B cell (primary cell): ENCODE measurements around the gene SETBP1. TPM values are rescaled to one million over a fixed set of nuclear protein-coding genes. Genes with fewer than 3 reads are reported as not detected.

Source experiments
- ATAC-seq: fragments of 200-7000 bp; cut with Tn5 transposase; one replicate; pipeline ENCODE4 v1.10.0; 2021; ENCODE audit warnings: low read depth, mild to moderate bottlenecking, moderate number of reproducible peaks, moderate library complexity
- CTCF ChIA-PET: fragments of 350-600 bp; sonication (Branson Sonifier 250); formaldehyde crosslinking; loops from one replicate; lab custom pipeline; 2021; ENCODE audit warnings: antibody characterized with exemption, inconsistent platforms; lab: Charles Lee
- POLR2A ChIA-PET: fragments of 350-600 bp; sonication (Branson Sonifier 250); formaldehyde crosslinking; loops from one replicate; lab custom pipeline; 2021; ENCODE audit warnings: antibody characterized with exemption; lab: Charles Lee
- DNase-seq: peaks from one replicate; pipeline ENCODE4 v3.0.0; 2013
- H2AFZ ChIP-seq: 2 replicates; pipeline ENCODE4 v1.6.1; 2012; ENCODE audit warnings: mild to moderate bottlenecking, low read depth, low read length; ENCODE audit not compliant: insufficient read depth, poor library complexity, severe bottlenecking
- H3K27ac ChIP-seq, 2 donors: 1 replicate in 1 of 2; 2 replicates in 1 of 2; pipeline ENCODE4 v1.5.1; 2012 to 2013; ENCODE audit warnings: low read length in 2 of 2, mild to moderate bottlenecking in 2 of 2, moderate library complexity in 1 of 2
- H3K27me3 ChIP-seq, 4 experiments: fragments of 200-600 bp in 1 of 4; sonication (generic) in 1 of 4; replicated peaks in 1 of 4; 1 replicate in 2 of 4; 2 replicates in 2 of 4; pipeline versions ENCODE4 v1.6.1 to v1.7.0; 2013 to 2016; ENCODE audit warnings: low read length in 3 of 4, mild to moderate bottlenecking in 2 of 4, mixed read lengths in 1 of 4, moderate library complexity in 1 of 4; ENCODE audit not compliant: insufficient read depth in 4 of 4, control insufficient read depth in 3 of 4; ENCODE audit errors: control extremely low read depth in 1 of 4
- H3K36me3 ChIP-seq, 2 experiments: replicated peaks in 1 of 2; 1 replicate in 1 of 2; 2 replicates in 1 of 2; pipeline versions ENCODE4 v1.6.1 to v1.7.1; 2013; ENCODE audit warnings: low read length in 1 of 2; ENCODE audit not compliant: insufficient read depth in 2 of 2, control insufficient read depth in 1 of 2; ENCODE audit errors: control extremely low read depth in 1 of 2, extremely low read depth in 1 of 2
- H3K4me1 ChIP-seq, 2 donors: fragments of 200-600 bp in 1 of 2; sonication (generic) in 1 of 2; 1 replicate in 1 of 2; 2 replicates in 1 of 2; pipeline versions ENCODE4 v1.5.1 to v1.6.1; 2013 to 2017; ENCODE audit warnings: low read length in 2 of 2; ENCODE audit not compliant: control insufficient read depth in 2 of 2, insufficient read depth in 2 of 2
- H3K4me2 ChIP-seq: replicated peaks from 2 replicates; pipeline ENCODE3; 2012; ENCODE audit warnings: mild to moderate bottlenecking, low read depth, low read length; ENCODE audit not compliant: poor library complexity, severe bottlenecking
- H3K4me3 ChIP-seq, 5 experiments: fragments of 200-600 bp in 1 of 5; sonication (generic) in 1 of 5; 1 replicate in 3 of 5; 2 replicates in 2 of 5; pipeline versions ENCODE4 v1.5.1 to v1.7.0; 2011 to 2016; ENCODE audit warnings: low read length in 4 of 5, mild to moderate bottlenecking in 4 of 5, low read depth in 2 of 5, control low read depth in 1 of 5, moderate library complexity in 1 of 5; ENCODE audit not compliant: insufficient read depth in 1 of 5; ENCODE audit errors: control extremely low read depth in 1 of 5, extremely low read depth in 1 of 5
- H3K79me2 ChIP-seq: fragments of 200-600 bp; sonication (generic); one replicate; pipeline ENCODE4 v1.6.0; 2016; ENCODE audit warnings: low read length; ENCODE audit not compliant: control insufficient read depth, insufficient read depth
- H3K9ac ChIP-seq: fragments of 200-600 bp; sonication (generic); 2 replicates; pipeline ENCODE4 v1.6.1; 2017; ENCODE audit warnings: mild to moderate bottlenecking, low read length, moderate library complexity
- H3K9me3 ChIP-seq, 3 donors: one replicate each; pipeline versions ENCODE4 v1.6.1 to v1.7.1; 2013; ENCODE audit warnings: low read length in 2 of 3; ENCODE audit not compliant: control insufficient read depth in 2 of 3, insufficient read depth in 1 of 3; ENCODE audit errors: control extremely low read depth in 1 of 3
- H4K20me1 ChIP-seq: 2 replicates; pipeline ENCODE4 v1.6.0; 2012; ENCODE audit warnings: mild to moderate bottlenecking, low read length; ENCODE audit not compliant: insufficient read depth, control insufficient read depth, poor library complexity, severe bottlenecking
- H3K27ac Mint-ChIP-seq: one replicate; pipeline ENCODE4 v1.8.0; 2021; ENCODE audit warnings: mixed read lengths
- H3K27me3 Mint-ChIP-seq: one replicate; pipeline ENCODE4 v1.8.0; 2021; ENCODE audit warnings: mixed read lengths
- H3K4me1 Mint-ChIP-seq: one replicate; pipeline ENCODE4 v1.8.0; 2021; ENCODE audit warnings: mixed read lengths
- H3K4me3 Mint-ChIP-seq: one replicate; pipeline ENCODE4 v1.8.0; 2021; ENCODE audit warnings: mixed read lengths
- H3K9me3 Mint-ChIP-seq: one replicate; pipeline ENCODE4 v1.8.0; 2022; ENCODE audit warnings: mixed read lengths; ENCODE audit not compliant: insufficient read depth
- EZH2 ChIP-seq: IDR thresholded peaks from 2 replicates; pipeline ENCODE4 v1.6.1; 2012; ENCODE audit warnings: borderline replicate concordance, low read depth, mild to moderate bottlenecking, moderate library complexity, low read length; ENCODE audit not compliant: insufficient read depth, poor library complexity, severe bottlenecking
- WGBS: methylation state at CpG from one replicate; pipeline ENCODE4 v1.1.5; 2013; ENCODE audit warnings: missing lambda C conversion rate; ENCODE audit not compliant: insufficient coverage; 5-methylcytosine and 5-hydroxymethylcytosine counted together
- intact Hi-C: fragments of 100-400 bp; cut with micrococcal nuclease; formaldehyde crosslinking; loops from one replicate; pipeline ENCODE4 v1.10.0; 2022
- polyA plus RNA-seq: library from polyadenylated mRNA; depleted of rRNA; stranded (reverse); fragments of >200 nt; gene quantifications from 2 replicates; pipeline ENCODE4 v1.2.3, GENCODE V29; 2012
- total RNA-seq, 2 donors: library from RNA; stranded (reverse); fragments of 120-200 nt in 1 of 2; gene quantifications; 1 replicate in 1 of 2; 2 replicates in 1 of 2; pipeline versions ENCODE4 v1.2.3 to v1.2.4, GENCODE V29; 2013 to 2022
- TF ChIP-seq, protein P1 (sequence below): fragments of 200-600 bp; IDR thresholded peaks from one replicate; pipeline ENCODE4 v1.8.0; 2022; ENCODE audit warnings: antibody characterized with exemption, mild to moderate bottlenecking

The SETBP1 gene
- total and polyA plus RNA-seq, 2 donors (not counting 1 experiment from before 2014, with no cell fraction given): 15.1 to 129 TPM

GRCh38 chr18:45085916-45086624 lies 405.4 kb downstream of the SETBP1 start:
- ATAC-seq (no peak), DNase-seq (no peak)
- no peak overlapping the region for H3K4me3 ChIP-seq
- Mint-ChIP-seq H3K27me3 (no peaks in the 10 kb centered on the region), H3K4me3 (no peak overlapping the region), H3K9me3 (peaks cover 2% of the 10 kb centered on the region), H3K4me1 (peaks cover 3% of the 10 kb centered on the region), H3K27ac (no peak overlapping the region)
- no peak overlapping the region for H3K27ac ChIP-seq
- POLR2A ChIA-PET: no interaction called here
- intact Hi-C loops: no loop called here
- no peaks in the 10 kb centered on the region for H3K36me3 ChIP-seq
- no peaks in the 10 kb centered on the region for H4K20me1 ChIP-seq
- 86% methylated on average over 3 of the region's 5 CpGs for WGBS
- no peaks in the 10 kb centered on the region for H3K79me2 ChIP-seq
- CTCF ChIA-PET: interaction anchor here (2.3 kb wide), 1 partner anchor 127 kb away, joined by 14 read pairs; no protein-coding TSS in a partner anchor
- H3K9ac ChIP-seq: no peak overlapping the region
- H2AFZ ChIP-seq: no peak overlapping the region
- H3K4me2 ChIP-seq: no peak overlapping the region
- peaks cover 5 to 13% of the 10 kb centered on the region in 2 donors for H3K4me1 ChIP-seq
- H3K9me3 ChIP-seq: peaks cover 5 to 18% (median 14%) of the 10 kb centered on the region in 3 donors
- TF ChIP-seq, protein P1, sequence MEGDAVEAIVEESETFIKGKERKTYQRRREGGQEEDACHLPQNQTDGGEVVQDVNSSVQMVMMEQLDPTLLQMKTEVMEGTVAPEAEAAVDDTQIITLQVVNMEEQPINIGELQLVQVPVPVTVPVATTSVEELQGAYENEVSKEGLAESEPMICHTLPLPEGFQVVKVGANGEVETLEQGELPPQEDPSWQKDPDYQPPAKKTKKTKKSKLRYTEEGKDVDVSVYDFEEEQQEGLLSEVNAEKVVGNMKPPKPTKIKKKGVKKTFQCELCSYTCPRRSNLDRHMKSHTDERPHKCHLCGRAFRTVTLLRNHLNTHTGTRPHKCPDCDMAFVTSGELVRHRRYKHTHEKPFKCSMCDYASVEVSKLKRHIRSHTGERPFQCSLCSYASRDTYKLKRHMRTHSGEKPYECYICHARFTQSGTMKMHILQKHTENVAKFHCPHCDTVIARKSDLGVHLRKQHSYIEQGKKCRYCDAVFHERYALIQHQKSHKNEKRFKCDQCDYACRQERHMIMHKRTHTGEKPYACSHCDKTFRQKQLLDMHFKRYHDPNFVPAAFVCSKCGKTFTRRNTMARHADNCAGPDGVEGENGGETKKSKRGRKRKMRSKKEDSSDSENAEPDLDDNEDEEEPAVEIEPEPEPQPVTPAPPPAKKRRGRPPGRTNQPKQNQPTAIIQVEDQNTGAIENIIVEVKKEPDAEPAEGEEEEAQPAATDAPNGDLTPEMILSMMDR: no peak
- no peak for TF ChIP-seq EZH2
- no peaks in the 10 kb centered on the region for H3K27me3 ChIP-seq

- H3K4me1 Mint-ChIP-seq: peaks cover 3% of the 10 kb centered on the region
- H3K4me3 Mint-ChIP-seq: no peak overlapping the region
- no CpG with 5 or more reads among the region's 3 CpGs for WGBS
- Histone ChIP-seq H3K4me3 (no peak overlapping the region), H3K9ac (no peak overlapping the region), H3K27me3 (no peaks in the 10 kb centered on the region), H3K9me3 (peaks cover 2 to 14% (median 8%) of the 10 kb centered on the region in 3 donors), H3K27ac (no peak overlapping the region), H3K36me3 (no peaks in the 10 kb centered on the region), H3K4me1 (peaks cover 1 to 8% of the 10 kb centered on the region in 2 donors), H4K20me1 (no peaks in the 10 kb centered on the region), H2AFZ (no peak overlapping the region), H3K79me2 (no peaks in the 10 kb centered on the region), H3K4me2 (no peak overlapping the region)
- intact Hi-C loops: no loop called here
- DNase-seq (no peak), ATAC-seq (no peak)
- no peak overlapping the region for H3K27ac Mint-ChIP-seq
- no peaks in the 10 kb centered on the region for H3K27me3 Mint-ChIP-seq
- H3K9me3 Mint-ChIP-seq: no peaks in the 10 kb centered on the region
- CTCF ChIA-PET: interaction anchor here (2.3 kb wide), 1 partner anchor 126 kb away, joined by 14 read pairs; no protein-coding TSS in a partner anchor
- POLR2A ChIA-PET: no interaction called here
- TF ChIP-seq, protein P1: no peak
- TF ChIP-seq EZH2: no peak
Measured at GRCh38 chr18:45086777-45087176, 406.1 kb downstream of the SETBP1 start.
